Measurements from ENCODE around the gene SCN8A. TPM values are rescaled to one million over a fixed set of nuclear protein-coding genes. Genes with fewer than 3 reads are reported as not detected.

SCN8A gene
- total RNA-seq, 1 donor from 2014 or later, result 1.3 TPM

DNA sequence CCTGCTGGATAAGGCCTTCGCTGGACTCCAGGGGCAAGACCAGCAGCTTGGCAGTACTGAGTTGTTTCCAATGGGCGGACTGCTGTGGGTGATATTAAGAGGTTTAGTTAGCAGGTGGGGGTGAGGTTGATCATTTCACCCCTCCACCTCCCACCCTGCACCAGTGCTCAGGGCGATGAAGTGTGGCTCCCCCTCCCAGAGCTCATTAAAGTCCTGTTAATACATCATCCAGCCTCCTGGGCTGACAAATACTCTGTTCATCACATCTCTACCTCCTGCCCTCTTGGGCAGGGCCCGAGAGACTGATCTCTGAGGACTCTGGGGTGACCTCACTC lies 259.9 kb downstream of the SCN8A start:
- no peak for DNase-seq (ENCODE audit: low read depth)
- no peaks in the 10 kb centered on the region for H3K36me3 ChIP-seq (ENCODE audit: control insufficient read depth, insufficient read depth, low read length)
- no peaks in the 10 kb centered on the region for H3K27me3 ChIP-seq (ENCODE audit: control insufficient read depth, insufficient read depth, low read length)
- TF ChIP-seq, protein P1, sequence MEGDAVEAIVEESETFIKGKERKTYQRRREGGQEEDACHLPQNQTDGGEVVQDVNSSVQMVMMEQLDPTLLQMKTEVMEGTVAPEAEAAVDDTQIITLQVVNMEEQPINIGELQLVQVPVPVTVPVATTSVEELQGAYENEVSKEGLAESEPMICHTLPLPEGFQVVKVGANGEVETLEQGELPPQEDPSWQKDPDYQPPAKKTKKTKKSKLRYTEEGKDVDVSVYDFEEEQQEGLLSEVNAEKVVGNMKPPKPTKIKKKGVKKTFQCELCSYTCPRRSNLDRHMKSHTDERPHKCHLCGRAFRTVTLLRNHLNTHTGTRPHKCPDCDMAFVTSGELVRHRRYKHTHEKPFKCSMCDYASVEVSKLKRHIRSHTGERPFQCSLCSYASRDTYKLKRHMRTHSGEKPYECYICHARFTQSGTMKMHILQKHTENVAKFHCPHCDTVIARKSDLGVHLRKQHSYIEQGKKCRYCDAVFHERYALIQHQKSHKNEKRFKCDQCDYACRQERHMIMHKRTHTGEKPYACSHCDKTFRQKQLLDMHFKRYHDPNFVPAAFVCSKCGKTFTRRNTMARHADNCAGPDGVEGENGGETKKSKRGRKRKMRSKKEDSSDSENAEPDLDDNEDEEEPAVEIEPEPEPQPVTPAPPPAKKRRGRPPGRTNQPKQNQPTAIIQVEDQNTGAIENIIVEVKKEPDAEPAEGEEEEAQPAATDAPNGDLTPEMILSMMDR (IDR thresholded peaks at IDR 0.05; ENCODE audit: insufficient read depth, low read length, poor library complexity, severe bottlenecking), result no peak
- no peak overlapping the region for H3K4me3 ChIP-seq (ENCODE audit: low read depth, low read length)

DNA sequence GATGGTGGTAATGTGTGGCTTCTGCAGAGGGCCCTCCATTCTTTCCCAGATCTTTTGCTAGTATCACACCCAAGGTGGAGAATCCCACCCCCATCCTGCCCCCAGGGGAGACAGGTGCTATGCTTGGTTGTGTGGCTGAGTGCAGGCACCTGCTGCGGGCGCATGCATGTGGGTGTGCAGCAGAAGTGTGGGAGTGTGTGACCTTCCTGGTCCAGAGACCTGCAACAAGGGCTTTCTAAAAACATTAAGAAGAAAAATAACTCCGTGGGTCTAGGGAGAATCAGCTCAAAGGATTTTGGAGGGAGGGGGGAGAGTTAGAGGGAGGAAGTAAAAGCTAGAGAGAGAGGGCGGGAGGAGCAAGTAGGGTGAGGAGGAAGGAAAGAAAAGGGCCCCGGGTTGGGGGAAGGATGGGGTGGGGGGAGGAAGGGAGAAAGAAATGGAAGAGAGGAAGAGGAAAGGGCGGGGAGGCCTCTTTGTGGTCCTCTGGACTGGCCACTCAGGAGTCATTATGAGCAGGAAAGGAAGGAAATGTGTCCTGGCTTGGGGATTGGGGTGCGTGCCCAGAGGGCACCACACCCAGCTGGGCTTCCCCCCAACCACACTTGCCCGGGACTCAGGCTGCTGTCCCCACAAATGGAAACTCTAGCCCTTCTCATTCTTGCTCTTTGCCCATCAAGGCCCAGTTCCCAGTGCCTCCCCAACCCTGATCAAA lies 260.5 kb downstream of the SCN8A start:
- Histone ChIP-seq H3K36me3 (ENCODE audit: control insufficient read depth, insufficient read depth, low read length) (no peaks in the 10 kb centered on the region), H3K27me3 (ENCODE audit: control insufficient read depth, insufficient read depth, low read length) (no peaks in the 10 kb centered on the region), H3K4me3 (ENCODE audit: low read depth, low read length) (no peak overlapping the region)
- DNase-seq (ENCODE audit: low read depth), result no peak
- TF ChIP-seq, protein P1 (IDR thresholded peaks at IDR 0.05; ENCODE audit: insufficient read depth, low read length, poor library complexity, severe bottlenecking), result no peak

DNA sequence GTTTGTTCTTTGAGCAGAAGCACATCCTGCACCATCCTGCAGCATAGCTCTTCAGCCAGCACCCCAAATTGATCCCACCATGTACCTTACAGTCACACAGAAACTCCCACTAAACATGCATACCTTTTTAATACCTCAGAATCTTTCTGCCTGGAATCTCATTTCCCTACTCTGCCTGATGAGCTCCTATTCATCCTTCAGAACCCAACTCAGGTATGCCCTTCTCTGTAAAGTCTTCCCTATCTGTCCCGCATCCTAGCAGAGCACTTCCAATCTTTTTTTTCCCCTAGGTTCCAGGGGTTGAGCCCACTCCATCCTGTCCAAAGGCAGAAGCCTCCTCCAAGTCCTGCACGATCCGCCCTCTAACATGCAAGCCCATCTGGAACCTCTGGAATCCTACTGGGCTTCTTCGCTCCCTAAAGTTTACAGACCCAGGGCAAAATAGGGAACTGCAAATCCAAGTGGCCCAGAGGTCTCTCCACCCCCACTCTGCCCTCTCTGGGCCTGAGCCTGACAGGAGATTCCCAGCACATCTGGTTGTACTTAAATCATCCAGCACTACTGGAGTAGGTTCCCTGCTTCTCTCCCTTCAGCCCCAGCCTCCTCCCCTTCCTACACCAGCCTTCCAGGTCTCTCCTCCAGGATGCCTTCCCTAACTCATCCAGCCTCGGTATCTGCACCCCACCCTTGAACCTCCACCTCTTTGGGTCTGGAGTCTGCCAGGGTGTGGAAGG lies 261.5 kb downstream of the SCN8A start:
- no peak for DNase-seq (ENCODE audit: low read depth)
- H3K27me3 ChIP-seq (ENCODE audit: control insufficient read depth, insufficient read depth, low read length), result no peaks in the 10 kb centered on the region
- no peaks in the 10 kb centered on the region for H3K36me3 ChIP-seq (ENCODE audit: control insufficient read depth, insufficient read depth, low read length)
- no peak overlapping the region for H3K4me3 ChIP-seq (ENCODE audit: low read depth, low read length)
- TF ChIP-seq, protein P1 (IDR thresholded peaks at IDR 0.05; ENCODE audit: insufficient read depth, low read length, poor library complexity, severe bottlenecking), result no peak

DNA sequence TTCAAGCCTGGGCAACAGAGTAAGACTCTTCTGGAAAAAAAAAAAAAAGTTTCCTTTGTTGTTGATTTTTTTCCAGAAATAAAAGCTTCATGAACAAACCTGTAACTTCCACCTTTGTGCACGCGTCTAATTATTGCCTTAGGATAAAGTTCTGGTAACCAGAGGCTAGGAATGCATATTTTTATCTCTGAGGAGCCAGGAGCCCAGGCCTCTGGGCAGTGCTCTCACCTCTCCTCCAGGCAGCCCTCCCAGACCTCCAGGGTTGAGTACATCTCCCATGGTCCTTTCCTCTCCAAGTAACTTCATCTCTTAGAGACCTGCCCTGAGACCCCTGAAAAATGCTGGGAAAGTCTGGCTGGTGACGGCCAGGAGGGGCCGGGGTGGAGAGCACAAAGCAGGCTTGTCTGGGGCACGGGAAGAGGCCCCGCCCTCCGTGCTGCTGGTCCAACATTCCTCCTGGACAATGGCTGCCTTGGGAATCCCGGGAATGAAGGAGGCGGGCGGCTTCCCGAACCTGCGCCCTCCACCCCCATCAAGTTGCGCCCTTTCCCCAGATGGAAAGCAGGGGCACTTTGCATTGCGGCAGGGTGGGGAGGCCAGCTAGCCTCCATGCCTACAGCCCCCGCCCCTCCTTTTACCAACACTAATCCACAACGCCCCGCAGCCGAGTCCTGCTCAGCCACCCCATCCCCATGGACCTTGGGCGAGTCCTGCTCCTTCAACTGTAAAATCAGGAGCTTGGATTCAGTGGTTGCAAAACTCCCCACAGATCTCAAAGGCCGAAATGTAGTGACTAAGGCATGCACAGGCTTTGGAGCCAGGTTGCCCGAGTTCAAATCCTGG lies 264.8 kb downstream of the SCN8A start:
- Histone ChIP-seq H3K27me3 (ENCODE audit: control insufficient read depth, insufficient read depth, low read length) (no peaks in the 10 kb centered on the region), H3K4me3 (ENCODE audit: low read depth, low read length) (peak overlapping the region; percentile 24), H3K36me3 (ENCODE audit: control insufficient read depth, insufficient read depth, low read length) (no peaks in the 10 kb centered on the region)
- TF ChIP-seq, protein P1 (IDR thresholded peaks at IDR 0.05; ENCODE audit: insufficient read depth, low read length, poor library complexity, severe bottlenecking), result no peak
- DNase-seq (ENCODE audit: low read depth), result no peak

DNA sequence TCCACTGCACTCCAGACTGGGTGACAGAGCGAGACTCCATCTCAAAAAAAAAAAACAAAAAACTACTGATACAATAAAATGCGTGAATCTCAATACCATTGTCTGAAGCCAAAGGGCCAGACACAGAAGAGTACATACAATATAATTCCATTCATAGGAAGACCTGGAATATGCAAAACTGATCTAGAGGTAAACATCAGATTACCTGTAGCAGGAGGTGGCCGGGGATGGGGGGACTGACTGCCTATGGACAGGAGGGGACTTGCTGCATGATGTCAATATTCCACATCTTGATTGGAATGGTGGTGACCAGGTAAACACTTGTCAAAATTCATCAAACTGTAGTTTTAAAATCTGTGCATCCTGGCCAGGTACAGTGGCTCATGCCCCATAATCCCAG lies 270.0 kb downstream of the SCN8A start:
- TF ChIP-seq, protein P1 (IDR thresholded peaks at IDR 0.05; ENCODE audit: insufficient read depth, low read length, poor library complexity, severe bottlenecking), result no peak
- Histone ChIP-seq H3K4me3 (ENCODE audit: low read depth, low read length) (no peak overlapping the region), H3K36me3 (ENCODE audit: control insufficient read depth, insufficient read depth, low read length) (no peaks in the 10 kb centered on the region), H3K27me3 (ENCODE audit: control insufficient read depth, insufficient read depth, low read length) (no peaks in the 10 kb centered on the region)
- no peak for DNase-seq (ENCODE audit: low read depth)

Other genes with a start within 250 kb of the SCN8A start
- not detected in 2 replicates for gene CELA1, start 244.6 kb upstream of the SCN8A start, total RNA-seq
- gene GALNT6, start 199.8 kb upstream of the SCN8A start, total RNA-seq, result 35.0 and 45.7 TPM in 2 replicates
- 1.0 and 1.7 TPM in 2 replicates for gene SLC4A8, start 166.4 kb upstream of the SCN8A start, total RNA-seq